HFFc6 (cell line): ENCODE results near the gene UBE2N. TPM values are rescaled to one million over a fixed set of nuclear protein-coding genes. Genes with fewer than 3 reads are reported as not detected.

Experiments used
- DNase-seq: peaks from one replicate; pipeline ENCODE4 v3.0.0-alpha.2; 2018
- H3K27ac Mint-ChIP-seq: 2 replicates; pipeline ENCODE4 v1.8.0; 2020; ENCODE audit warnings: mild to moderate bottlenecking, mixed read lengths
- H3K27me3 Mint-ChIP-seq: 2 replicates; pipeline ENCODE4 v1.8.0; 2021; ENCODE audit warnings: mild to moderate bottlenecking, moderate library complexity, mixed read lengths; ENCODE audit not compliant: insufficient read depth
- H3K36me3 Mint-ChIP-seq: 2 replicates; pipeline ENCODE4 v1.8.0; 2021; ENCODE audit warnings: low read depth, mixed read lengths
- H3K4me1 Mint-ChIP-seq: 2 replicates; pipeline ENCODE4 v1.8.0; 2020; ENCODE audit warnings: low read depth, mixed read lengths
- H3K4me3 Mint-ChIP-seq: 2 replicates; pipeline ENCODE4 v1.8.0; 2020; ENCODE audit warnings: mild to moderate bottlenecking, moderate library complexity, mixed read lengths
- H3K9me3 Mint-ChIP-seq: 2 replicates; pipeline ENCODE4 v1.8.0; 2020; ENCODE audit warnings: mild to moderate bottlenecking, mixed read lengths
- total RNA-seq, 6 experiments: library from RNA; stranded (reverse); fragmentation: NEBNext Ultra II Directional; extraction: Animal tissue kit (Norgen Biotek cat#: 25700); gene quantifications; 2 replicates in 1 of 6; 3 replicates in 5 of 6; pipeline ENCODE4 v1.2.3, GENCODE V29; 2021
- TF ChIP-seq, protein P1 (sequence below): fragments of 200-600 bp; sonication (generic); IDR thresholded peaks from 2 replicates; pipeline ENCODE4 v1.5.0; 2021; ENCODE audit warnings: antibody characterized with exemption, mild to moderate bottlenecking

Gene UBE2N
- total RNA-seq, 6 experiments from 2014 or later, result 143 to 168 (median 157) TPM

- H3K9me3 Mint-ChIP-seq, result no peaks in the 10 kb centered on the region
- no peak overlapping the region for H3K4me3 Mint-ChIP-seq
- TF ChIP-seq, protein P1, sequence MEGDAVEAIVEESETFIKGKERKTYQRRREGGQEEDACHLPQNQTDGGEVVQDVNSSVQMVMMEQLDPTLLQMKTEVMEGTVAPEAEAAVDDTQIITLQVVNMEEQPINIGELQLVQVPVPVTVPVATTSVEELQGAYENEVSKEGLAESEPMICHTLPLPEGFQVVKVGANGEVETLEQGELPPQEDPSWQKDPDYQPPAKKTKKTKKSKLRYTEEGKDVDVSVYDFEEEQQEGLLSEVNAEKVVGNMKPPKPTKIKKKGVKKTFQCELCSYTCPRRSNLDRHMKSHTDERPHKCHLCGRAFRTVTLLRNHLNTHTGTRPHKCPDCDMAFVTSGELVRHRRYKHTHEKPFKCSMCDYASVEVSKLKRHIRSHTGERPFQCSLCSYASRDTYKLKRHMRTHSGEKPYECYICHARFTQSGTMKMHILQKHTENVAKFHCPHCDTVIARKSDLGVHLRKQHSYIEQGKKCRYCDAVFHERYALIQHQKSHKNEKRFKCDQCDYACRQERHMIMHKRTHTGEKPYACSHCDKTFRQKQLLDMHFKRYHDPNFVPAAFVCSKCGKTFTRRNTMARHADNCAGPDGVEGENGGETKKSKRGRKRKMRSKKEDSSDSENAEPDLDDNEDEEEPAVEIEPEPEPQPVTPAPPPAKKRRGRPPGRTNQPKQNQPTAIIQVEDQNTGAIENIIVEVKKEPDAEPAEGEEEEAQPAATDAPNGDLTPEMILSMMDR, result no peak
- H3K27ac Mint-ChIP-seq, result peak overlapping the region; percentile 18; the same call in 1 of the 2 replicates
- no peak for DNase-seq
- H3K36me3 Mint-ChIP-seq, result no peaks in the 10 kb centered on the region
- peaks cover 88% of the 10 kb centered on the region for H3K4me1 Mint-ChIP-seq
- no peaks in the 10 kb centered on the region for H3K27me3 Mint-ChIP-seq
Measured at GRCh38 chr12:93426412-93426805, 15.3 kb downstream of the UBE2N start.

- Mint-ChIP-seq H3K27me3 (no peaks in the 10 kb centered on the region), H3K4me3 (no peak overlapping the region), H3K9me3 (no peaks in the 10 kb centered on the region), H3K36me3 (no peaks in the 10 kb centered on the region), H3K4me1 (peaks cover 90% of the 10 kb centered on the region), H3K27ac (peak overlapping the region; percentile 18; the same call in 1 of the 2 replicates)
- TF ChIP-seq, protein P1, result no peak
- no peak for DNase-seq
Measured at GRCh38 chr12:93425736-93426411, 15.9 kb downstream of the UBE2N start.

- Mint-ChIP-seq H3K4me1 (peaks cover 80% of the 10 kb centered on the region), H3K27ac (no peak overlapping the region), H3K4me3 (no peak overlapping the region), H3K27me3 (peaks cover 2% of the 10 kb centered on the region; the same call in 1 of the 2 replicates), H3K9me3 (no peaks in the 10 kb centered on the region), H3K36me3 (no peaks in the 10 kb centered on the region)
- DNase-seq, result no peak
- TF ChIP-seq, protein P1, result no peak
Measured at GRCh38 chr12:93422050-93422449, 19.7 kb downstream of the UBE2N start.

DNA sequence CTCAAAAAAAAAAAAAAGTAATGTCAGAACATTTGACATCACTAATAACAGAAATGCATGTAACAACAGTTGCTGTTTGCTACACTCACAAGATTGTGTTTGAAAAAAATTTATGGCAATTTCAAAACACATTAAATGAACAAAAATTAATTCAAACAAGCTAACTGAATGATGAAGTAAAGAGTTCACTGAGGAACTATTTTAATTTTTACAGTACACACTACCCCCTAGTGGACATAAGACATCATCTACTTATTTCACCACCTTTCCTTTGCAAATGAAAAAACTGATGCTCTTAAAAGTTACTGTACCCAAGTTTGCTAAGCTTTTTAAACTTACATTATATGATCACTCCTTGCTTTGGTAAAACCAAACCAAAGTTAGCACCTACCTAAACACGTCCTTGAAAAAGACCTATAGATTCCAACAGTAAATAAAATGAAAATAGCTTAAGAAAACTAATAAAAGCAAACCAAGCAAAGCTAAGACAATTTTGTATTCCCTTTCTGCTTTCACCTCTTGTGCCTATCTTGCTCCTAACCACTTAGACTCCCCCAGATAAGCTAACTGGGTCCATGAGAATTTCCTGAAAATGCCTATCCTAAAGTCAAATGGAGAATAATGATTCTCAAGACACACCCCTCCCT lies 22.2 kb downstream of the UBE2N start:
- Mint-ChIP-seq H3K27ac (peak overlapping the region; percentile 44), H3K36me3 (peaks cover 2% of the 10 kb centered on the region), H3K27me3 (peaks cover 2% of the 10 kb centered on the region; the same call in 1 of the 2 replicates), H3K9me3 (no peaks in the 10 kb centered on the region), H3K4me3 (no peak overlapping the region), H3K4me1 (peaks cover 83% of the 10 kb centered on the region)
- TF ChIP-seq, protein P1, result peak; percentile 90
- DNase-seq, result peak; percentile 62

- Mint-ChIP-seq H3K9me3 (no peaks in the 10 kb centered on the region), H3K4me1 (peaks cover 80% of the 10 kb centered on the region), H3K27ac (no peak overlapping the region), H3K27me3 (peaks cover 2% of the 10 kb centered on the region; the same call in 1 of the 2 replicates), H3K4me3 (no peak overlapping the region), H3K36me3 (peaks cover 13% of the 10 kb centered on the region)
- TF ChIP-seq, protein P1, result no peak
- DNase-seq, result no peak
Measured at GRCh38 chr12:93417967-93418480, 23.7 kb downstream of the UBE2N start.
